ENCODE measurements around the gene LIG1. TPM values are rescaled to one million over a fixed set of nuclear protein-coding genes. Genes with fewer than 3 reads are reported as not detected.

LIG1 gene
- total RNA-seq: 19.1 and 58.9 TPM in 2 replicates

GRCh38 chr19:48169939-48170803, at the start of gene LIG1, which contains the start of gene ZSWIM9:
Gene LIG1, minus strand, starts transcription at chr19:48170344. Its CDS starts 4,778 bp downstream, at chr19:48165566.
Gene ZSWIM9, plus strand, starts transcription at chr19:48170680. Its CDS starts 1,123 bp downstream, at chr19:48171803.

DNA sequence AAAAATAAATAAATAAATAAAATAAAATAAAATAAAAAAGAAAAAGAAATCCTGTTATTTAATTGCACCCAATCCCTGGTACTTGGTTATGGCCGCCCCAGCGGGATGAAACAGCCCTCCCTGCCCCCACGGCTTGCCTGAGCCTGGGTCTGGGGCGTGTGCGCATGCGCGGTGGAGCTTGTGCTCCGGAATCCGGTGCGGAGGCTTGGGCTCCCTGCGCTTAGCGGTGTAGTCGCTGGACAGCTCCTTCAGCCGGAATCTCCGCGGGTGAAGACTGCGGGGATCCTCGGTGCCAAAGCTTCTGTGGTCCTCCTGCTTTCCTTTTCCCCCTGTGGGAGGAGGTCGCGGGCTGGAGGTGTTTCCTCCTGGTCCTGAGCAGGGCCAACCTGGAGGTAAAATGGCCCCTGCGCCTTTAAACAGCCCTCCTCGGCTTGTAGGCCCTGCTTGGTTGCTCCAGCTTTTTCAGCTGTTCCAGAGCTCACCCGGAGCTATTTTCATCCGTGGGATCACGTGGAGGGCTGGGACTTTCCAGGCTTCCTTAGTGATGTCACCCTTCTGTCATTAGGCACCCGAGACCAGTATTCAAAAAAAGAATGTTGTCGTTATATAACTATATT, 59.7 kb downstream of the LIG1 start, which contains the start of gene PLA2G4C:
Gene PLA2G4C, minus strand, starts transcription at position 468 of the 617 bp plus-strand sequence. CDS start 4,288 bp downstream, outside the sequence.

Other genes with a start within 250 kb of the LIG1 start
- not detected in 2 replicates for gene BSPH1, start 178.2 kb downstream of the LIG1 start, total RNA-seq
- gene ELSPBP1, start 175.7 kb downstream of the LIG1 start, total RNA-seq: not detected in 2 replicates
- gene CABP5, start 126.3 kb downstream of the LIG1 start, total RNA-seq: not detected in 2 replicates
- 3.2 and 4.6 TPM in 2 replicates for gene PLA2G4C, start 59.5 kb downstream of the LIG1 start, total RNA-seq
- gene ZSWIM9, start 336 bp upstream of the LIG1 start, total RNA-seq: 3.1 TPM in 2 replicates
- 13.1 and 16.0 TPM in 2 replicates for gene CARD8, start 85.6 kb upstream of the LIG1 start, total RNA-seq
- 0.11 TPM in 1 of 2 replicates, not detected in the other for gene ZNF114, start 99.7 kb upstream of the LIG1 start, total RNA-seq
- 67.6 and 92.0 TPM in 2 replicates for gene EMP3, start 155.2 kb upstream of the LIG1 start, total RNA-seq
- gene TMEM143, start 193.6 kb upstream of the LIG1 start, total RNA-seq: 3.1 and 4.1 TPM in 2 replicates
- gene SYNGR4, start 194.0 kb upstream of the LIG1 start, total RNA-seq: not detected in 2 replicates
- gene KDELR1, start 221.2 kb upstream of the LIG1 start, total RNA-seq: 36.3 and 56.2 TPM in 2 replicates
- 0.25 and 0.33 TPM in 2 replicates for gene GRIN2D, start 223.3 kb upstream of the LIG1 start, total RNA-seq

Measured in uterine smooth muscle cell (primary cell).